Body of pancreas (tissue), 4 donors: Measurements from ENCODE around the gene LGALS1.

Experiments used
- POLR2A ChIP-seq, 3 donors: fragments of 450-650 bp; IDR thresholded peaks; one replicate each; pipeline ENCODE4 v1.6.1; 2016; ENCODE audit warnings: antibody characterized with exemption in 3 of 3, mild to moderate bottlenecking in 2 of 3
- TF ChIP-seq, protein P1 (sequence below), 7 experiments: fragments of 450-650 bp in 4 of 7; fragments of 200-600 bp in 3 of 7; sonication (generic) in 3 of 7; IDR thresholded peaks; one replicate each; pipeline ENCODE4 v1.5.1; 2016 to 2019; ENCODE audit warnings: antibody characterized with exemption in 7 of 7

DNA sequence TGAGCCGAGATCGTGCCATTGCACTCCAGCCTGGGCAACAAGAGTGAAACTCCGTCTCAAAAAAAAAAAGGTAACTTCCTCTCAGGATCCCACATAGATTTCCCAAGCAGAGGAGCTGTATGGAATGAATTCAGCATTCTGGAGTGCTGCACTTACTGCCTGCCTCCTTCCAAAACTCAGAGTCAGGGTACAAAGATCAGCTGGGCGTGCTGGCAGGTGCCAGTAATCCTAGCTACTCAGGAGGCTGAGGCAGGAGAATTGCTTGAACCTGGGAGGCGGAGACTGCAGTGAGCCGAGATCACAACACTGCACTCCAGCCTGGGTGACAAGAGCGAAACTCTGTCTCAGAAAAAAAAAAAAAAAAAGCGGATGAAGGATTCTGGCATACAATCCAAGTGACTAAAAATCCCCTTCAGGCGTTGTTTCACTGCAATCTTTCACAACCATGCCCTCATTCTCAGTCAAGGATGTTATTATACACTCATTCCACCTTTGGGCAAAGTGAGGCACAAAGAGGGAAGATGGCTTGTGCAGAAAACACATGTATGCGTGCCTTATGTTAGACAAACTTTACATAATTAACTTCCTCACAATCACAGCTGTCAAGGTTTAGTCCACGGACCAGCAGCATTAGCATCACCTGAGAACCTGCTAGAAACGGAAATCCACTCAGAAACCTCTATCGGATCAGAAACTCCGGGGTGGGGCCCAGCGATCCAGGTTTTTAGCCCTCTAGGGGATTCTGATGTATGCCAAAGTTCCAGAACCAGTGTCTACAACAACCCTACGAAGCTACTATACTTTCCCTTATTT is 9.6 kb downstream of the LGALS1 start:
- TF ChIP-seq, protein P1, sequence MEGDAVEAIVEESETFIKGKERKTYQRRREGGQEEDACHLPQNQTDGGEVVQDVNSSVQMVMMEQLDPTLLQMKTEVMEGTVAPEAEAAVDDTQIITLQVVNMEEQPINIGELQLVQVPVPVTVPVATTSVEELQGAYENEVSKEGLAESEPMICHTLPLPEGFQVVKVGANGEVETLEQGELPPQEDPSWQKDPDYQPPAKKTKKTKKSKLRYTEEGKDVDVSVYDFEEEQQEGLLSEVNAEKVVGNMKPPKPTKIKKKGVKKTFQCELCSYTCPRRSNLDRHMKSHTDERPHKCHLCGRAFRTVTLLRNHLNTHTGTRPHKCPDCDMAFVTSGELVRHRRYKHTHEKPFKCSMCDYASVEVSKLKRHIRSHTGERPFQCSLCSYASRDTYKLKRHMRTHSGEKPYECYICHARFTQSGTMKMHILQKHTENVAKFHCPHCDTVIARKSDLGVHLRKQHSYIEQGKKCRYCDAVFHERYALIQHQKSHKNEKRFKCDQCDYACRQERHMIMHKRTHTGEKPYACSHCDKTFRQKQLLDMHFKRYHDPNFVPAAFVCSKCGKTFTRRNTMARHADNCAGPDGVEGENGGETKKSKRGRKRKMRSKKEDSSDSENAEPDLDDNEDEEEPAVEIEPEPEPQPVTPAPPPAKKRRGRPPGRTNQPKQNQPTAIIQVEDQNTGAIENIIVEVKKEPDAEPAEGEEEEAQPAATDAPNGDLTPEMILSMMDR (IDR thresholded peaks at IDR 0.05): no peak
- TF ChIP-seq POLR2A (IDR thresholded peaks at IDR 0.05): no peak
